ENCODE results near the gene SHROOM3.

Gene SHROOM3

DNA sequence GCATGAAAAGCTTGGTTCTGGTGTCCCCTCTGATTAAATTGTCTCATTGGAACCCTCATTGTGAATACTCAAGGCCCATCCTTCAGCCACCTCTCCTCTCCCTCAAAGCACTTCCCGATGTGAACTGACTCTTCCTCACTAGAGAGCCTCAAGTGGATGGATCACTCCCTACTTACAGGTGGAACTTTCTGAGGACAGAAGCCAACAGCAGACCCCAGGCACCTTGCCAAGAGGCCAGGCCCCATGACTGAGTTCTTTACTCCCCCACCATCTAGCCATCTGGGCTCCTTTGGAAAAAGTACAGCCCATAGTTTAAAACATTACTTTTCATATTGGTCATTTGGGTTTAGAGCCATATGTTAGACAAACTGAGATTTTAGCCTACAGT, 224.1 kb downstream of the SHROOM3 start:
- POLR2A ChIA-PET = no interaction called here
- no peak overlapping the region for H3K27ac ChIP-seq (ENCODE audit: insufficient read depth in 1 of 2, low read depth in 1 of 2, low read length in 2 of 2, poor library complexity in 1 of 2, severe bottlenecking in 2 of 2)
- 83% methylated on average over 1 of the region's 1 CpG for WGBS (ENCODE audit: insufficient coverage)
- H3K27me3 ChIP-seq (replicated peaks in 2 of 5; ENCODE audit: control insufficient read depth in 4 of 5, insufficient read depth in 5 of 5, low read length in 4 of 5) = no peaks in the 10 kb centered on the region
- H3K4me1 ChIP-seq (ENCODE audit: control extremely low read depth in 1 of 4, control insufficient read depth in 4 of 4, insufficient read depth in 4 of 4, low read length in 3 of 4) = no peaks in the 10 kb centered on the region
- no peaks in the 10 kb centered on the region for H3K9me3 ChIP-seq (ENCODE audit: control extremely low read depth in 1 of 5, control insufficient read depth in 4 of 5, insufficient read depth in 2 of 5, low read depth in 1 of 5, low read length in 4 of 5)
- no peaks in the 10 kb centered on the region for H3K36me3 ChIP-seq (ENCODE audit: control insufficient read depth in 4 of 4, insufficient read depth in 4 of 4, low read length in 3 of 4)
- no peak for DNase-seq
- CTCF ChIA-PET = no interaction called here
- no peak overlapping the region for H3K4me3 ChIP-seq (ENCODE audit: control insufficient read depth in 1 of 7, extremely low read depth in 1 of 7, insufficient read depth in 4 of 7, low read depth in 2 of 7, low read length in 6 of 7)

DNA sequence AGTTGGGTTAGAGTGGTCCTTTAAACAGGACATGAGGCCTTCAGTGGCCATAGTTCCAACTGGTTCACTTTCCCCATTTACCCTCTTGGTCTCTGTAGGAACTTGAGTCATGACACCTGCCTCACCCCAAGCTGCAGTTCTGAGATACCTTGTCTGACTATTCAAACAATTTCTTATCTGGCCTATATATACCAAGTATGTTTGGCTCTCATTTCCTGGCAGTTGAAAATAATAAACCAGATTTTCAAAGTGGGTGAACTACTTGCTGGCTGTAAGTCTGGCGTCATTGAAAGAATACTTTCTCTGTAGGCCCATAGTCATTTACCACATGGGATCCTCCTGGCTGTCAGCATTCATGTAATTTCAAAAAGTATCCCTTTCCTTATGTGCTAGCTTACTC, 228.8 kb downstream of the SHROOM3 start:
- WGBS (ENCODE audit: insufficient coverage) = 100% methylated on average over 1 of the region's 1 CpG

DNA sequence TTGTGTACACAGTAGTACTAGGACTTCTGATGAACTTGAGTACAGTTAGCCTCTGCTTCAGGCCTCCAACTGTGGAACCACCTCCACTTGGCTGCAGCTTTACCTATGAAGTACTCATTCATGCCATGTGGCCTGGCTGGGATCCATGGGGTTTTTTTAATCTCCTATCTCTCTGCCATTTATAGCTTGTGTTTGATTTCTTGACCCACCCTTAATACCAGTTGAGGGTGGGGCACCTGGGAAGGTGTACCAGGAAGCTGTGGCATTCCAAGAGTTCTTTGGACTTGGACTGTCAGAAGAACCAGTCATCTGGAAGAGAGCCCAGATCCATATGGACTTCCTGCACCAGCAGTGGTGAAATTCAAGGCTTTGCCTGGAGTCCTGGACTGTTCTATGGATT, 230.1 kb downstream of the SHROOM3 start:
- Histone ChIP-seq H3K27ac (ENCODE audit: insufficient read depth in 1 of 2, low read depth in 1 of 2, low read length in 2 of 2, poor library complexity in 1 of 2, severe bottlenecking in 2 of 2) (no peak overlapping the region), H3K4me3 (ENCODE audit: control insufficient read depth in 1 of 7, extremely low read depth in 1 of 7, insufficient read depth in 4 of 7, low read depth in 2 of 7, low read length in 6 of 7) (no peak overlapping the region), H3K4me1 (ENCODE audit: control extremely low read depth in 1 of 4, control insufficient read depth in 4 of 4, insufficient read depth in 4 of 4, low read length in 3 of 4) (no peaks in the 10 kb centered on the region), H3K36me3 (ENCODE audit: control insufficient read depth in 4 of 4, insufficient read depth in 4 of 4, low read length in 3 of 4) (no peaks in the 10 kb centered on the region), H3K27me3 (replicated peaks in 2 of 5; ENCODE audit: control insufficient read depth in 4 of 5, insufficient read depth in 5 of 5, low read length in 4 of 5) (no peaks in the 10 kb centered on the region), H3K9me3 (ENCODE audit: control extremely low read depth in 1 of 5, control insufficient read depth in 4 of 5, insufficient read depth in 2 of 5, low read depth in 1 of 5, low read length in 4 of 5) (no peaks in the 10 kb centered on the region)
- ChIA-PET CTCF (no interaction called here), POLR2A (no interaction called here)
- no peak for DNase-seq

More for the DNA sequence above, 228.8 kb downstream of the SHROOM3 start:
- no peak overlapping the region for H3K4me3 ChIP-seq (ENCODE audit: control insufficient read depth in 1 of 7, extremely low read depth in 1 of 7, insufficient read depth in 4 of 7, low read depth in 2 of 7, low read length in 6 of 7)
- H3K4me1 ChIP-seq (ENCODE audit: control extremely low read depth in 1 of 4, control insufficient read depth in 4 of 4, insufficient read depth in 4 of 4, low read length in 3 of 4) = no peaks in the 10 kb centered on the region
- ChIA-PET POLR2A (no interaction called here), CTCF (no interaction called here)
- no peak for DNase-seq
- no peaks in the 10 kb centered on the region for H3K9me3 ChIP-seq (ENCODE audit: control extremely low read depth in 1 of 5, control insufficient read depth in 4 of 5, insufficient read depth in 2 of 5, low read depth in 1 of 5, low read length in 4 of 5)
- H3K27me3 ChIP-seq (replicated peaks in 2 of 5; ENCODE audit: control insufficient read depth in 4 of 5, insufficient read depth in 5 of 5, low read length in 4 of 5) = no peaks in the 10 kb centered on the region
- H3K27ac ChIP-seq (ENCODE audit: insufficient read depth in 1 of 2, low read depth in 1 of 2, low read length in 2 of 2, poor library complexity in 1 of 2, severe bottlenecking in 2 of 2) = no peak overlapping the region
- H3K36me3 ChIP-seq (ENCODE audit: control insufficient read depth in 4 of 4, insufficient read depth in 4 of 4, low read length in 3 of 4) = no peaks in the 10 kb centered on the region

DNA sequence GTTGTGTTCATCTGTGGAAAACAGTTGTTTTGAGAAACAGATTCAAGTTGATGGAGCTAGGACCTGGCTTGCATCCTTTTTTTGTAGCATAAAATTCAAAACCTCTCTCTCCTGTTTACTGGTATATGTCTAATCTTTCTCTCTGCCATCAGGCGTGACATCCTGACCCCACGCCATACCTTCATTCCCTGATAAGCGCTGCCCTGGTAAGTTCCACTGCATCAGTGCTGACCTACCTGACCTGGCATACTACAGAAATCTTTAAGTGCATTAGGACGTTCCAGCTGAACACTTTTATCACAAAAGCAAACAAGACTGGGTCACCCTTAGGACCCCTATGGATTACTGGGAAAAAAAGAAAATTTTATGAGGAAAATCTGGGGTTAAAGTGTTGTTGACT, 230.7 kb downstream of the SHROOM3 start:
- no peaks in the 10 kb centered on the region for H3K9me3 ChIP-seq (ENCODE audit: control extremely low read depth in 1 of 5, control insufficient read depth in 4 of 5, insufficient read depth in 2 of 5, low read depth in 1 of 5, low read length in 4 of 5)
- no peaks in the 10 kb centered on the region for H3K27me3 ChIP-seq (replicated peaks in 2 of 5; ENCODE audit: control insufficient read depth in 4 of 5, insufficient read depth in 5 of 5, low read length in 4 of 5)
- WGBS (ENCODE audit: insufficient coverage) = 100% methylated on average over 3 of the region's 4 CpGs
- H3K4me3 ChIP-seq (ENCODE audit: control insufficient read depth in 1 of 7, extremely low read depth in 1 of 7, insufficient read depth in 4 of 7, low read depth in 2 of 7, low read length in 6 of 7) = no peak overlapping the region
- no peaks in the 10 kb centered on the region for H3K36me3 ChIP-seq (ENCODE audit: control insufficient read depth in 4 of 4, insufficient read depth in 4 of 4, low read length in 3 of 4)
- no peak for DNase-seq
- no peaks in the 10 kb centered on the region for H3K4me1 ChIP-seq (ENCODE audit: control extremely low read depth in 1 of 4, control insufficient read depth in 4 of 4, insufficient read depth in 4 of 4, low read length in 3 of 4)
- ChIA-PET POLR2A (no interaction called here), CTCF (no interaction called here)
- no peak overlapping the region for H3K27ac ChIP-seq (ENCODE audit: insufficient read depth in 1 of 2, low read depth in 1 of 2, low read length in 2 of 2, poor library complexity in 1 of 2, severe bottlenecking in 2 of 2)

DNA sequence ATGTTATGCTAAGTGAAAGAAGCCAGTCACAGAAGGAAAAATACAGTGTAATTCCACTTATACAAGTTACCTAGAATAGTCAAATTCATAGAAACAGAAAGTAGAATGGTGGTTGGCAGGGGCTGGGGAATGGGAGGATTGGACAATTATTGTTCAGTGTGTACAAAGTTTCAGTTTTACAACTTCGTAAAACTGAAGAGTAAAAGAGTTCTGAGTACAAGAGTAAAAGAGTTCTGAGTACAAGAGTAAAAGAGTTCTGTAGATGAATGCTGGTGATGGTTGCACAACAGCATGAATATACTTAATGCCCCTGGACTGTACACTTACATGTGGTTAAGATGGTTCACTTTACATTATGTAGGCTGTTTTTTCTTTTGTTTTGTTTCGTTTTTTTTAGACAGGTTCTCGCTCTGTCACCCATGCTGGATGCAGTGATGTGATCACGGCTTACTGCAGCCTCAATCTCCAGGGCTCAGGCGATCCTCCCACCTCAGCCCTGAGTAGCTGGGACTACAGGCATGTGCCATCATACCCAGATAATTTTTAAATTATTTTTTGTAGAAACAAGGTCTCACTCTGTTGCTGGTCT, 232.0 kb downstream of the SHROOM3 start:
- Histone ChIP-seq H3K4me1 (ENCODE audit: control extremely low read depth in 1 of 4, control insufficient read depth in 4 of 4, insufficient read depth in 4 of 4, low read length in 3 of 4) (no peaks in the 10 kb centered on the region), H3K27me3 (replicated peaks in 2 of 5; ENCODE audit: control insufficient read depth in 4 of 5, insufficient read depth in 5 of 5, low read length in 4 of 5) (no peaks in the 10 kb centered on the region), H3K36me3 (ENCODE audit: control insufficient read depth in 4 of 4, insufficient read depth in 4 of 4, low read length in 3 of 4) (no peaks in the 10 kb centered on the region), H3K27ac (ENCODE audit: insufficient read depth in 1 of 2, low read depth in 1 of 2, low read length in 2 of 2, poor library complexity in 1 of 2, severe bottlenecking in 2 of 2) (no peak overlapping the region), H3K4me3 (ENCODE audit: control insufficient read depth in 1 of 7, extremely low read depth in 1 of 7, insufficient read depth in 4 of 7, low read depth in 2 of 7, low read length in 6 of 7) (no peak overlapping the region), H3K9me3 (ENCODE audit: control extremely low read depth in 1 of 5, control insufficient read depth in 4 of 5, insufficient read depth in 2 of 5, low read depth in 1 of 5, low read length in 4 of 5) (no peaks in the 10 kb centered on the region)
- ChIA-PET CTCF (no interaction called here), POLR2A (no interaction called here)
- 95% methylated on average over 4 of the region's 5 CpGs for WGBS (ENCODE audit: insufficient coverage)
- no peak for DNase-seq

DNA sequence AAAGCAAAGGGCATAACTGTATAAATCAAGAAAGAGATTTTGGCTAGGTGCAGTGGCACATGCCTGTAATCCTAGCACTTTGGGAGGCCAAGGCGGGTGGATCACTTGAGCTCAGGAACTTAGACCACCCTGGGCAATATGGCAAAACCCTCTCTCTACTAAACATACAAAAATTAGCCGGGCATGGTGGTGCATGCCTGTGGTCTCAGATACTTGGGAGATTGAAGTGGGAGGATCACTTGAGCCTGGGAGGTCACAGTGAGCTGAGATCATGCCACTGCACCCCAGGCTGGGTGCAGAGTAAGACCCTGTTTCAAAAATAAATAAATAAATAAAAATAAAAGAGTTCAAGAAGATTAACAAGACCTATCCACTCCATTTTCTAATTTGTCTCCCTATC, 235.6 kb downstream of the SHROOM3 start:
- Histone ChIP-seq H3K36me3 (ENCODE audit: control insufficient read depth in 4 of 4, insufficient read depth in 4 of 4, low read length in 3 of 4) (no peaks in the 10 kb centered on the region), H3K4me1 (ENCODE audit: control extremely low read depth in 1 of 4, control insufficient read depth in 4 of 4, insufficient read depth in 4 of 4, low read length in 3 of 4) (no peaks in the 10 kb centered on the region), H3K4me3 (ENCODE audit: control insufficient read depth in 1 of 7, extremely low read depth in 1 of 7, insufficient read depth in 4 of 7, low read depth in 2 of 7, low read length in 6 of 7) (no peak overlapping the region), H3K27ac (ENCODE audit: insufficient read depth in 1 of 2, low read depth in 1 of 2, low read length in 2 of 2, poor library complexity in 1 of 2, severe bottlenecking in 2 of 2) (no peak overlapping the region), H3K9me3 (ENCODE audit: control extremely low read depth in 1 of 5, control insufficient read depth in 4 of 5, insufficient read depth in 2 of 5, low read depth in 1 of 5, low read length in 4 of 5) (no peaks in the 10 kb centered on the region), H3K27me3 (replicated peaks in 2 of 5; ENCODE audit: control insufficient read depth in 4 of 5, insufficient read depth in 5 of 5, low read length in 4 of 5) (no peaks in the 10 kb centered on the region)
- CTCF ChIA-PET = no interaction called here
- POLR2A ChIA-PET = no interaction called here
- WGBS (ENCODE audit: insufficient coverage) = no CpG with 5 or more reads among the region's 2 CpGs
- no peak for DNase-seq

DNA sequence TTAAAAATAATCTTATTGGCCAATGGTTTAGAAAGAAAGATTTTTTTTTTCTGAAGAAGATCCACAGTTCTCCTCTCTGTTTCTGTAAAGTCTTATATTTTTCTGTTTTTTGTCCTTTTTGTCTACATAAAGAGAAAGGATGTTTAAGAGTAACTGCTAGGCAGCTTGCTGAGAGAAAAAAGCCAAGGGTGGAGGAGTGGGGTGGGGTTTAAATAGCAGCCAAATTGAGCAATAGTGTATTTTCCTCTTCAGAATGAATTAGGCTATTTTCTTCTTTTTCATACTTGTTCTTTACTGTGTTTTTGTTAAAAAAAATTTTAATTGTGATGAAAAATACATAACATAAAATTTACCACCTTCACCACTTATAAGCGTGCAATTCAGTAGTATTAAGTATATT, 238.3 kb downstream of the SHROOM3 start:
- no CpG with 5 or more reads among the region's 1 CpG for WGBS (ENCODE audit: insufficient coverage)
- CTCF ChIA-PET = no interaction called here
- no peak overlapping the region for H3K4me3 ChIP-seq (ENCODE audit: control insufficient read depth in 1 of 7, extremely low read depth in 1 of 7, insufficient read depth in 4 of 7, low read depth in 2 of 7, low read length in 6 of 7)

More for the DNA sequence above, 238.3 kb downstream of the SHROOM3 start:
- H3K4me1 ChIP-seq (ENCODE audit: control extremely low read depth in 1 of 4, control insufficient read depth in 4 of 4, insufficient read depth in 4 of 4, low read length in 3 of 4) = no peaks in the 10 kb centered on the region
- H3K27ac ChIP-seq (ENCODE audit: insufficient read depth in 1 of 2, low read depth in 1 of 2, low read length in 2 of 2, poor library complexity in 1 of 2, severe bottlenecking in 2 of 2) = no peak overlapping the region
- H3K36me3 ChIP-seq (ENCODE audit: control insufficient read depth in 4 of 4, insufficient read depth in 4 of 4, low read length in 3 of 4) = no peaks in the 10 kb centered on the region
- H3K27me3 ChIP-seq (replicated peaks in 2 of 5; ENCODE audit: control insufficient read depth in 4 of 5, insufficient read depth in 5 of 5, low read length in 4 of 5) = peaks cover 0 to 3% (median 0%) of the 10 kb centered on the region in 5 experiments
- POLR2A ChIA-PET = interaction anchor here (0.6 kb wide), 2 partner anchors 17 to 192 kb away, joined by 3 to 4 read pairs; no protein-coding TSS in a partner anchor
- DNase-seq = no peak
- no peaks in the 10 kb centered on the region for H3K9me3 ChIP-seq (ENCODE audit: control extremely low read depth in 1 of 5, control insufficient read depth in 4 of 5, insufficient read depth in 2 of 5, low read depth in 1 of 5, low read length in 4 of 5)
